HL-60 (cell line): ENCODE measurements around the gene RGS19.

Experiments used
- SPI1 ChIP-seq: IDR thresholded peaks from 2 replicates; pipeline ENCODE4 v1.6.1; 2012; ENCODE audit warnings: low read depth, mild to moderate bottlenecking, borderline replicate concordance
- TF ChIP-seq, protein P1 (sequence below): IDR thresholded peaks from one replicate; pipeline ENCODE4 v1.5.1; 2011; ENCODE audit warnings: low read length, control low read depth, inconsistent platforms; ENCODE audit not compliant: insufficient read depth

DNA sequence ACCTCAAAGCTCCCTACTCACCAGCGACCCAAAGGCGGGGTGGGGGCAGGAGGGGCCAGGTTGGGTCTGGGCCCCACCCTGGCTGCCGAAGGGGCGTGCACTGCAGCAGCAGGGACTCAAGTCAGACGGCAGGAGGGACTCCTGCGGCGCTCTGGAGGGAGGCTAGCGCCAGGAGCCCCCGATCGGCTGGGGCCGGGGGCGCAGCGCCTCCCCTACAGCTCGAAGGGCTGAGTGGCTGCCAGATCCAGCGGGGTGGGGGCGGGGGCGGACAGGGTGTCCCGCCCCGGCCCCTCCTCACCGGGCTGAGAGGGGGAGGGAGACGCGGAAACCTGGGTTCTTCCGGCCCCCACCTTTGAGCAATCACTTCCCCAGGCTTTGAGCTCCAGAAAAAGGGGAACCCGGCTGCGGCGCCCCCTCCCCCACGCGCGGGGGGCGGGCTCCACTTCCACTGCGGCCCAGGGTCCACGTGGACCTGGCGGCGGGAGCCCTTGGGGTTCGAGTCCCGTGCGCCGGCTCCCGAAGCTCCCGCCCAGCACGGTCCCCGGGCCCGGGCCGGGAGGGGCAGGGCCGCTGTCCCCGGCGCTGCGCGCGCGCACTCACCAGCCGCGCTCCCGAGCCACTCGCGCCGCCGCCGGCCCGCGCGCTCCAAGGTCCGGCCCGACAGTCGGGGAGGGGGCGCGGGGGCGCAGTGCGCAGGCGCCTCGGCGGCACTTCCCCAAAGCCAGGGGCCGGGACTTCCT lies at the start of gene RGS19:
- TF ChIP-seq, protein P1, sequence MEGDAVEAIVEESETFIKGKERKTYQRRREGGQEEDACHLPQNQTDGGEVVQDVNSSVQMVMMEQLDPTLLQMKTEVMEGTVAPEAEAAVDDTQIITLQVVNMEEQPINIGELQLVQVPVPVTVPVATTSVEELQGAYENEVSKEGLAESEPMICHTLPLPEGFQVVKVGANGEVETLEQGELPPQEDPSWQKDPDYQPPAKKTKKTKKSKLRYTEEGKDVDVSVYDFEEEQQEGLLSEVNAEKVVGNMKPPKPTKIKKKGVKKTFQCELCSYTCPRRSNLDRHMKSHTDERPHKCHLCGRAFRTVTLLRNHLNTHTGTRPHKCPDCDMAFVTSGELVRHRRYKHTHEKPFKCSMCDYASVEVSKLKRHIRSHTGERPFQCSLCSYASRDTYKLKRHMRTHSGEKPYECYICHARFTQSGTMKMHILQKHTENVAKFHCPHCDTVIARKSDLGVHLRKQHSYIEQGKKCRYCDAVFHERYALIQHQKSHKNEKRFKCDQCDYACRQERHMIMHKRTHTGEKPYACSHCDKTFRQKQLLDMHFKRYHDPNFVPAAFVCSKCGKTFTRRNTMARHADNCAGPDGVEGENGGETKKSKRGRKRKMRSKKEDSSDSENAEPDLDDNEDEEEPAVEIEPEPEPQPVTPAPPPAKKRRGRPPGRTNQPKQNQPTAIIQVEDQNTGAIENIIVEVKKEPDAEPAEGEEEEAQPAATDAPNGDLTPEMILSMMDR, result no peak
- TF ChIP-seq SPI1, result peak; percentile 99
